ENCODE data around the gene ACSS1.

Gene ACSS1

GRCh38 chr20:25081730-25082497 is 24.0 kb upstream of the ACSS1 start, which contains the start of gene VSX1:
Gene VSX1, minus strand, starts transcription at chr20:25082141. Its CDS starts 45 bp downstream, at chr20:25082096.
- ChIA-PET POLR2A (no interaction called here), CTCF (no interaction called here)
- no peak for DNase-seq (ENCODE audit: extremely low spot score)
- TF ChIP-seq SUZ12 (IDR thresholded peaks at IDR 0.05) (no peak), FOXA1 (IDR thresholded peaks at IDR 0.05) (no peak), FOXM1 (IDR thresholded peaks at IDR 0.05; ENCODE audit: borderline replicate concordance) (no peak), TARDBP (IDR thresholded peaks at IDR 0.05) (no peak), ELF4 (IDR thresholded peaks at IDR 0.05) (no peak), FOXK2 (IDR thresholded peaks at IDR 0.05) (no peak), ARNT (IDR thresholded peaks at IDR 0.05) (no peak), ZNF384 (IDR thresholded peaks at IDR 0.05) (no peak), CTBP1 (IDR thresholded peaks at IDR 0.05; ENCODE audit: borderline replicate concordance) (no peak), L3MBTL2 (conservative IDR thresholded peaks at IDR 0.05) (no peak), BHLHE40 (IDR thresholded peaks at IDR 0.05; ENCODE audit: borderline replicate concordance) (no peak), SP1 (IDR thresholded peaks at IDR 0.05) (no peak), HDGF (IDR thresholded peaks at IDR 0.05; ENCODE audit: borderline replicate concordance) (no peak), LEF1 (IDR thresholded peaks at IDR 0.05; ENCODE audit: borderline replicate concordance) (no peak), PKNOX1 (IDR thresholded peaks at IDR 0.05) (no peak), NFRKB (IDR thresholded peaks at IDR 0.05) (no peak)

GRCh38 chr20:25081065-25081729 is 23.3 kb upstream of the ACSS1 start:
- ChIA-PET POLR2A (no interaction called here), CTCF (no interaction called here)
- DNase-seq (ENCODE audit: extremely low spot score), result no peak
- no peak for TF ChIP-seq LEF1 (IDR thresholded peaks at IDR 0.05; ENCODE audit: borderline replicate concordance)
- TF ChIP-seq PKNOX1 (IDR thresholded peaks at IDR 0.05), result 0 out of 2 replicates have a peak, but pooled peaks have one; percentile 16

DNA sequence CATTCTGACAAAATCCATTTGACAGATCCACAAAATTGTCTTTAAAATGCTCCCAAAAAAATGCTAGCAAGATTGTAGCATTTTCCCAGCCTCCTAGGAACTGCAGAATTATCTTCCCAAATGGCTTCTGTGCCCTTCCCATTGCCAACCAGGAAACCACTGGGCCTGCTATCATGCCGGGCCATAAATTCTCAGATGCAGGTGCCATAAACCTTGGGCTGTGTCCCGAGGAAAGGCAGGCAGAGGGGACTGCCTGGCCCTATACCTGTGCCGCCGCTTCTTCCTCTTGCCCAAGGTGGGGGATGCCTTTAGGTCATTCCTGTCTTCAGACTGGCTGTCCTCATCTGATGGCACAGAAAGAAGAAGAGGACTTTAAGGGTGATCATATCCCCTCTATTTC is 21.2 kb upstream of the ACSS1 start:
- ChIA-PET CTCF (no interaction called here), POLR2A (no interaction called here)
- TF ChIP-seq PKNOX1 (IDR thresholded peaks at IDR 0.05) (no peak), BHLHE40 (IDR thresholded peaks at IDR 0.05; ENCODE audit: borderline replicate concordance) (no peak), FOXK2 (IDR thresholded peaks at IDR 0.05) (no peak), SUZ12 (IDR thresholded peaks at IDR 0.05) (no peak), TARDBP (IDR thresholded peaks at IDR 0.05) (no peak), L3MBTL2 (conservative IDR thresholded peaks at IDR 0.05) (no peak), CTBP1 (IDR thresholded peaks at IDR 0.05; ENCODE audit: borderline replicate concordance) (no peak), FOXM1 (IDR thresholded peaks at IDR 0.05; ENCODE audit: borderline replicate concordance) (no peak)
- DNase-seq (ENCODE audit: extremely low spot score), result no peak

DNA sequence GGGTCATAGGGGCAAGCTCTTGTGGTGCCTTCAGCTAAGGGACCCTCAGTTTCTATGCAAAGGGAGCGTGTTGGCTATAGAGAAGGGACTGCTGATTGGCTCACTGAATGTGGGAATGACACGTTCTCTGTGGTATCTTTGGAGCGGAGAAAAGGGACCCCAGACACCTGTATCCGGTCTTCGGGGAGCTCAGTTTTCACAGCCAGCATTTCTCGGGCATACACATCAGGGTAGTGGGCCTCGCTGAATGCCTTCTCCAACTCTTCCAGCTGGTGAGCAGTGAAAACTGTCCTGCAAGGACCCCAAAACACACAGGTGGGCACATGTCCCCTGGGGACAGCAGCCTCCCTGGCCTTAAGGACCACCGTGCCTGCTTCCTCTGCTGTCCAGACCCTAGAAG is 20.7 kb upstream of the ACSS1 start:
- TF ChIP-seq SUZ12 (IDR thresholded peaks at IDR 0.05) (no peak), FOXK2 (IDR thresholded peaks at IDR 0.05) (no peak), PKNOX1 (IDR thresholded peaks at IDR 0.05) (no peak), LEF1 (IDR thresholded peaks at IDR 0.05; ENCODE audit: borderline replicate concordance) (no peak)
- no peak for DNase-seq (ENCODE audit: extremely low spot score)
- POLR2A ChIA-PET, result no interaction called here
- CTCF ChIA-PET, result no interaction called here

- TF ChIP-seq FOXM1 (IDR thresholded peaks at IDR 0.05; ENCODE audit: borderline replicate concordance) (no peak), ARNT (IDR thresholded peaks at IDR 0.05) (no peak), PKNOX1 (IDR thresholded peaks at IDR 0.05) (no peak)
- CTCF ChIA-PET, result no interaction called here
- POLR2A ChIA-PET, result no interaction called here
- DNase-seq (ENCODE audit: extremely low spot score), result no peak
Observed at GRCh38 chr20:25077610-25078169, 19.8 kb upstream of the ACSS1 start.

Data from HEK293T (cell line).